ENCODE data around the gene MEMO1. TPM values are rescaled to one million over a fixed set of nuclear protein-coding genes. Genes with fewer than 3 reads are reported as not detected.

Gene MEMO1
- total RNA-seq, 1 experiment from 2014 or later: 44.7 TPM

DNA sequence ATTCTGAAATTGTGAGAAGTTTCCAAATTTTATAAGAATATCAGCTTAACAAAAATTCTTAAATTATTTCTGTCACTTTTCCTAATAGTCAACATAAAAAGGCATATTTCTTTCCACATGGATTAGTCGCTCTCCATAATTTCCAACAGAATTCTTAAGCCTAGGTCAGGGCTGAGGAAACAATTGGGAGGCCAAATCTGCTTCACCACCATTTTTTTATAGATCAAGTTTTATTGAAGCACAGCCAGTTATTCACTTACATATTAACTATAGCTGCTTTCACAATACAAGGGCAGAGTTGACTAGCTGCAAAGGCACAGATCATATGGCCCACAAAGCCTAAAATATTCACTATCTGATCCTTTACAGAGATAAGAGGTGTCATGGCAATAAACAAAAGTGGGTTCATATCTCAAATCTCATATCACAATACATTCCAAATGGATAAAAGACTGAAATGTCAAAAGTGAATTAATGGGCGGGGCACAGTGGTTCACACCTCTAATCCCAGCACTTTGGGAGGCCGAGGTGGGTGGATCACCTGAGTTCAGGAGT lies 18.7 kb downstream of the MEMO1 start:
- Histone ChIP-seq H3K4me2 (ENCODE audit: low read length) (no peak overlapping the region), H3K9me2 (ENCODE audit: insufficient read depth) (no peaks in the 10 kb centered on the region), H3K27me3 (ENCODE audit: insufficient read depth, low read length) (no peaks in the 10 kb centered on the region), H3K9me3 (ENCODE audit: control insufficient read depth in 1 of 2, insufficient read depth in 1 of 2, low read depth in 1 of 2, low read length in 2 of 2) (no peaks in the 10 kb centered on the region), H3K79me2 (ENCODE audit: insufficient read depth, low read length) (peaks cover 91% of the 10 kb centered on the region), H3K36me3 (ENCODE audit: control insufficient read depth in 1 of 2, insufficient read depth in 2 of 2, low read length in 2 of 2) (no peaks in the 10 kb centered on the region), H4K20me1 (ENCODE audit: insufficient read depth) (peaks cover 12% of the 10 kb centered on the region; the same call in 1 of the 2 replicates), H3K4me3 (replicated peaks in 1 of 2; ENCODE audit: low read depth in 1 of 2, low read length in 2 of 2) (no peak overlapping the region), H3K4me1 (ENCODE audit: control insufficient read depth in 1 of 2, insufficient read depth in 2 of 2, low read length in 2 of 2) (peaks cover 0 to 13% of the 10 kb centered on the region in 2 experiments; a peak in 2 of 4 replicates), H3K27ac (ENCODE audit: low read depth, low read length) (no peak overlapping the region), H2AFZ (ENCODE audit: low read depth, low read length, poor library complexity, severe bottlenecking) (no peak overlapping the region), H3K9ac (ENCODE audit: low read length) (no peak overlapping the region)
- DNase-seq (ENCODE audit: low read depth, low spot score): no peak
- intact Hi-C loops (cut with micrococcal nuclease): no loop called here
- TF ChIP-seq SIN3A (IDR thresholded peaks at IDR 0.05; ENCODE audit: low read depth): no peak
- TF ChIP-seq CEBPB (IDR thresholded peaks at IDR 0.05; ENCODE audit: low read depth): no peak
- TF ChIP-seq EZH2 (IDR thresholded peaks at IDR 0.05): no peak
- TF ChIP-seq TCF7L2 (IDR thresholded peaks at IDR 0.05; ENCODE audit: borderline replicate concordance, extremely low read depth, insufficient read depth, insufficient read length): no peak
- no peak for TF ChIP-seq POLR2A (IDR thresholded peaks at IDR 0.05; ENCODE audit: borderline replicate concordance, extremely low read depth, insufficient read depth, insufficient read length)
- TF ChIP-seq, protein P1, sequence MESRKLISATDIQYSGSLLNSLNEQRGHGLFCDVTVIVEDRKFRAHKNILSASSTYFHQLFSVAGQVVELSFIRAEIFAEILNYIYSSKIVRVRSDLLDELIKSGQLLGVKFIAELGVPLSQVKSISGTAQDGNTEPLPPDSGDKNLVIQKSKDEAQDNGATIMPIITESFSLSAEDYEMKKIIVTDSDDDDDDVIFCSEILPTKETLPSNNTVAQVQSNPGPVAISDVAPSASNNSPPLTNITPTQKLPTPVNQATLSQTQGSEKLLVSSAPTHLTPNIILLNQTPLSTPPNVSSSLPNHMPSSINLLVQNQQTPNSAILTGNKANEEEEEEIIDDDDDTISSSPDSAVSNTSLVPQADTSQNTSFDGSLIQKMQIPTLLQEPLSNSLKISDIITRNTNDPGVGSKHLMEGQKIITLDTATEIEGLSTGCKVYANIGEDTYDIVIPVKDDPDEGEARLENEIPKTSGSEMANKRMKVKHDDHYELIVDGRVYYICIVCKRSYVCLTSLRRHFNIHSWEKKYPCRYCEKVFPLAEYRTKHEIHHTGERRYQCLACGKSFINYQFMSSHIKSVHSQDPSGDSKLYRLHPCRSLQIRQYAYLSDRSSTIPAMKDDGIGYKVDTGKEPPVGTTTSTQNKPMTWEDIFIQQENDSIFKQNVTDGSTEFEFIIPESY (IDR thresholded peaks at IDR 0.05; ENCODE audit: extremely low read depth, insufficient replicate concordance, low read length): no peak
- no peak for TF ChIP-seq YY1 (IDR thresholded peaks at IDR 0.05; ENCODE audit: extremely low read depth, insufficient replicate concordance, low read depth, low read length)
- no TSS peak for BruUV-seq (replicated peaks)
- no peak for ATAC-seq
- POLR2A ChIA-PET: no interaction called here
- CTCF ChIA-PET: no interaction called here
- RAD21 ChIA-PET (ENCODE audit: low non-redundant PET in 1 of 2, low total read pairs in 2 of 2, uncharacterized antibody in 2 of 2, unreplicated experiment in 2 of 2): no interaction called here

DNA sequence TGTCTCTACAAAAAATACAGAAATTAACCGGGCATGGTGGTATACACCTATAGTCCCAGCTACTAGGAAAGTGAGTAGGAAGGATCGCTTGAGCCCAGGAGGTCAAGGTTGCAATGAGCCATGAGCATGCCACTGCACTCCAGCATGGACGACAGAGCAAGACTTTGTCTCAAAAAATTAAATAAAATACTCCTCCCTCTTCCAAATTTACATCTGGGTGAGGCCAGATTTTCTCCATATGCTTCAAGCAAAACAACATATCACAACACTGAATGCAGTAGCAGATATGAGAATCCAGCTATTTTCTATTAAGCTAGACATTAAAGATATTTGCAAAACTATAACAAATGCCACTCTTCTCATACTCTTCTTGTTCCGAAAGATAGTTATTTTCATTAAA lies 20.9 kb downstream of the MEMO1 start:
- POLR2A ChIA-PET: no interaction called here

More for the DNA sequence above, 20.9 kb downstream of the MEMO1 start:
- Histone ChIP-seq H3K36me3 (ENCODE audit: control insufficient read depth in 1 of 2, insufficient read depth in 2 of 2, low read length in 2 of 2) (no peaks in the 10 kb centered on the region), H3K27ac (ENCODE audit: low read depth, low read length) (no peak overlapping the region), H3K79me2 (ENCODE audit: insufficient read depth, low read length) (peaks cover 91% of the 10 kb centered on the region), H4K20me1 (ENCODE audit: insufficient read depth) (peaks cover 12% of the 10 kb centered on the region; the same call in 1 of the 2 replicates), H3K9ac (ENCODE audit: low read length) (no peak overlapping the region), H3K4me1 (ENCODE audit: control insufficient read depth in 1 of 2, insufficient read depth in 2 of 2, low read length in 2 of 2) (peaks cover 0 to 3% of the 10 kb centered on the region in 2 experiments; a peak in 2 of 4 replicates), H3K4me2 (ENCODE audit: low read length) (no peak overlapping the region), H3K4me3 (replicated peaks in 1 of 2; ENCODE audit: low read depth in 1 of 2, low read length in 2 of 2) (no peak overlapping the region), H2AFZ (ENCODE audit: low read depth, low read length, poor library complexity, severe bottlenecking) (no peak overlapping the region), H3K9me3 (ENCODE audit: control insufficient read depth in 1 of 2, insufficient read depth in 1 of 2, low read depth in 1 of 2, low read length in 2 of 2) (no peaks in the 10 kb centered on the region), H3K27me3 (ENCODE audit: insufficient read depth, low read length) (no peaks in the 10 kb centered on the region), H3K9me2 (ENCODE audit: insufficient read depth) (no peaks in the 10 kb centered on the region)
- ChIA-PET RAD21 (ENCODE audit: low non-redundant PET in 1 of 2, low total read pairs in 2 of 2, uncharacterized antibody in 2 of 2, unreplicated experiment in 2 of 2) (no interaction called here), CTCF (no interaction called here)
- DNase-seq (ENCODE audit: low read depth, low spot score): no peak
- ATAC-seq: no peak
- BruUV-seq (replicated peaks): no TSS peak
- intact Hi-C loops (cut with micrococcal nuclease): no loop called here
- TF ChIP-seq FOSL1 (IDR thresholded peaks at IDR 0.05; ENCODE audit: low read depth) (no peak), CBX3 (IDR thresholded peaks at IDR 0.05; ENCODE audit: low read depth) (no peak), SIN3A (IDR thresholded peaks at IDR 0.05; ENCODE audit: low read depth) (no peak), ZNF274 (IDR thresholded peaks at IDR 0.05; ENCODE audit: low read depth, low read length) (no peak), CEBPB (IDR thresholded peaks at IDR 0.05; ENCODE audit: low read depth) (no peak), ELF1 (IDR thresholded peaks at IDR 0.05; ENCODE audit: borderline replicate concordance, low read depth) (no peak), SP1 (IDR thresholded peaks at IDR 0.05; ENCODE audit: low read depth) (no peak)
- TF ChIP-seq, protein P1 (IDR thresholded peaks at IDR 0.05; ENCODE audit: extremely low read depth, insufficient replicate concordance, low read length): no peak
- TF ChIP-seq, protein P2, sequence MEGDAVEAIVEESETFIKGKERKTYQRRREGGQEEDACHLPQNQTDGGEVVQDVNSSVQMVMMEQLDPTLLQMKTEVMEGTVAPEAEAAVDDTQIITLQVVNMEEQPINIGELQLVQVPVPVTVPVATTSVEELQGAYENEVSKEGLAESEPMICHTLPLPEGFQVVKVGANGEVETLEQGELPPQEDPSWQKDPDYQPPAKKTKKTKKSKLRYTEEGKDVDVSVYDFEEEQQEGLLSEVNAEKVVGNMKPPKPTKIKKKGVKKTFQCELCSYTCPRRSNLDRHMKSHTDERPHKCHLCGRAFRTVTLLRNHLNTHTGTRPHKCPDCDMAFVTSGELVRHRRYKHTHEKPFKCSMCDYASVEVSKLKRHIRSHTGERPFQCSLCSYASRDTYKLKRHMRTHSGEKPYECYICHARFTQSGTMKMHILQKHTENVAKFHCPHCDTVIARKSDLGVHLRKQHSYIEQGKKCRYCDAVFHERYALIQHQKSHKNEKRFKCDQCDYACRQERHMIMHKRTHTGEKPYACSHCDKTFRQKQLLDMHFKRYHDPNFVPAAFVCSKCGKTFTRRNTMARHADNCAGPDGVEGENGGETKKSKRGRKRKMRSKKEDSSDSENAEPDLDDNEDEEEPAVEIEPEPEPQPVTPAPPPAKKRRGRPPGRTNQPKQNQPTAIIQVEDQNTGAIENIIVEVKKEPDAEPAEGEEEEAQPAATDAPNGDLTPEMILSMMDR (IDR thresholded peaks at IDR 0.05 in 2 of 3, conservative IDR thresholded peaks at IDR 0.05 in 1 of 3; ENCODE audit: borderline replicate concordance in 1 of 3, insufficient read depth in 1 of 3, low read depth in 2 of 3, low read length in 2 of 3): no peak

All from HCT116 (cell line).